Measurements from ENCODE around the gene CHPF2. TPM values are rescaled to one million over a fixed set of nuclear protein-coding genes. Genes with fewer than 3 reads are reported as not detected.

Gene CHPF2
- total RNA-seq, 1 experiment from 2014 or later = 19.5 TPM

DNA sequence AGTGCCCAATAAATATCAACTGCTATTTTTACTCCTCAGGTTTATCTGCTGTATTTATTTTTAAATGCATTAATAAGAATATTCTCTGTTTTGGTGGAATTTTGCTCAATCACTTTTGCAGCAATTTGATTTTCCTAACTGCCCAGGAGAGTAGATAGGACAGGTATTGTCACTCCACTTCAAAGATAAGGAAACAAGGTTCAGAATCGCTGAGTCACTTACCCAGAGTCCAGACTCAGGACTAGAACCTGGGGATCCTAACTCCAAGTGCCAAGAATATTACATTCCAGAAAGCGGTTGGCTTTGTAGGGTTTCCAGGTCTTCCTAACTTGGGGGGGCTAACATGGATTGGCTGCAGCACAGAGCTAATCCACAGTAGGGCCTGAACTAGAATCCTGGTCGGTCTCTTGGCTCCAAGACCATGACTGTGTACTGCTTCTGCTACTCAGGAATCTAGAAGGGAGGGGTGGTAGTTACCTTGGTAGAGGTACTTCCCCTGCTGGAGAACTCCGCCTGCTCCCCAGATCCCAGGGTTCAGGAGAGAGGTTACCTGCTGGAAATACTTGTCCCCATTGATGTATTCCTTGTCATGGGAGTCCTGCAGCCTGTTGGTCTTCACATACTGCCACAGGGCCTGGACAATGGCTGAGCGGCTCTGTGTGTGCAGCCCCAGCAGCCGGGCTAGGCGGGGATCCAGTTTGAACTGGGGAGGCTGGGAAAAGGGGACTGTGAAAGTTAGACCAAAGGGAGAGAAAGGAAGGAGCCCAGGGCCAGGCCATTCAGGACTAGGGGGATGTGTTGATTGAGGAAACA is 8.9 kb downstream of the CHPF2 start (continued):
- TF ChIP-seq, protein P1, sequence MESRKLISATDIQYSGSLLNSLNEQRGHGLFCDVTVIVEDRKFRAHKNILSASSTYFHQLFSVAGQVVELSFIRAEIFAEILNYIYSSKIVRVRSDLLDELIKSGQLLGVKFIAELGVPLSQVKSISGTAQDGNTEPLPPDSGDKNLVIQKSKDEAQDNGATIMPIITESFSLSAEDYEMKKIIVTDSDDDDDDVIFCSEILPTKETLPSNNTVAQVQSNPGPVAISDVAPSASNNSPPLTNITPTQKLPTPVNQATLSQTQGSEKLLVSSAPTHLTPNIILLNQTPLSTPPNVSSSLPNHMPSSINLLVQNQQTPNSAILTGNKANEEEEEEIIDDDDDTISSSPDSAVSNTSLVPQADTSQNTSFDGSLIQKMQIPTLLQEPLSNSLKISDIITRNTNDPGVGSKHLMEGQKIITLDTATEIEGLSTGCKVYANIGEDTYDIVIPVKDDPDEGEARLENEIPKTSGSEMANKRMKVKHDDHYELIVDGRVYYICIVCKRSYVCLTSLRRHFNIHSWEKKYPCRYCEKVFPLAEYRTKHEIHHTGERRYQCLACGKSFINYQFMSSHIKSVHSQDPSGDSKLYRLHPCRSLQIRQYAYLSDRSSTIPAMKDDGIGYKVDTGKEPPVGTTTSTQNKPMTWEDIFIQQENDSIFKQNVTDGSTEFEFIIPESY (IDR thresholded peaks at IDR 0.05; ENCODE audit: extremely low read depth, insufficient replicate concordance, low read length) = no peak

DNA sequence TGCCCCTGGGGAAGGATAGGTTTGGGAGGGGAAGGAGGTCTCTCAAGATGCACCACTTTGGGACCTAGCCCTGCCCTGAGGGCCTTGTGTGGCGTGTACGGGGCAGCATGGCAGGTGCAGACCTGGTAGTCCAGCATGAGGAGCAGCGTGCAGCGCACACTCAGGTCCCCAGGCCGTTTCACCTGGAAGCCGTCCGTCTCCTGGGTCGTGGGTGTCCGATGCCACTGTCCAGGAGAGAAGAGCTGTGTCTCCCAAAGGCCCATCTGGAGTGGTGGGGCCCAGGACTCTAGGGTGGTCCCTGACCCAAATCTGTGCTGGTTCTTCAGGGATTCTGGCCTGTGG is 9.4 kb downstream of the CHPF2 start:
- H4K20me1 ChIP-seq (ENCODE audit: insufficient read depth) = no peaks in the 10 kb centered on the region
- intact Hi-C loops (cut with micrococcal nuclease) = loop anchor here (10.0 kb wide), 1 partner anchor 117 kb away; no protein-coding TSS in a partner anchor
- no peaks in the 10 kb centered on the region for H3K27me3 ChIP-seq (ENCODE audit: insufficient read depth, low read length)
- ChIA-PET POLR2A (no interaction called here), RAD21 (ENCODE audit: low non-redundant PET in 1 of 2, low total read pairs in 2 of 2, uncharacterized antibody in 2 of 2, unreplicated experiment in 2 of 2) (no interaction called here), CTCF (no interaction called here)
- H3K79me2 ChIP-seq (ENCODE audit: insufficient read depth, low read length) = no peaks in the 10 kb centered on the region; the same call in 1 of the 2 replicates
- H2AFZ ChIP-seq (ENCODE audit: low read depth, low read length, poor library complexity, severe bottlenecking) = no peak overlapping the region
- no peak overlapping the region for H3K4me3 ChIP-seq (replicated peaks in 1 of 2; ENCODE audit: low read depth in 1 of 2, low read length in 2 of 2)
- TF ChIP-seq FOSL1 (IDR thresholded peaks at IDR 0.05; ENCODE audit: low read depth) = no peak
- TF ChIP-seq, protein P1 (IDR thresholded peaks at IDR 0.05; ENCODE audit: extremely low read depth, insufficient replicate concordance, low read length) = no peak
- no peak for TF ChIP-seq JUND (IDR thresholded peaks at IDR 0.05)
- TF ChIP-seq POLR2A (IDR thresholded peaks at IDR 0.05; ENCODE audit: borderline replicate concordance, extremely low read depth, insufficient read depth, insufficient read length) = no peak
- TF ChIP-seq ELF1 (IDR thresholded peaks at IDR 0.05; ENCODE audit: borderline replicate concordance, low read depth) = no peak
- no peak for TF ChIP-seq RAD21 (IDR thresholded peaks at IDR 0.05; ENCODE audit: low read depth)
- no peak for TF ChIP-seq CEBPB (IDR thresholded peaks at IDR 0.05; ENCODE audit: low read depth)
- no peak for TF ChIP-seq SP1 (IDR thresholded peaks at IDR 0.05; ENCODE audit: low read depth)
- no peak overlapping the region for H3K9ac ChIP-seq (ENCODE audit: low read length)
- no peak overlapping the region for H3K4me2 ChIP-seq (ENCODE audit: low read length)
- no TSS peak for BruUV-seq (replicated peaks)
- ATAC-seq (no peak), DNase-seq (ENCODE audit: low read depth, low spot score) (no peak)
- no peak overlapping the region for H3K27ac ChIP-seq (ENCODE audit: low read depth, low read length)
- peaks cover 7 to 26% of the 10 kb centered on the region in 2 experiments for H3K4me1 ChIP-seq (ENCODE audit: control insufficient read depth in 1 of 2, insufficient read depth in 2 of 2, low read length in 2 of 2)
- H3K9me2 ChIP-seq (ENCODE audit: insufficient read depth) = no peaks in the 10 kb centered on the region
- no peaks in the 10 kb centered on the region for H3K9me3 ChIP-seq (ENCODE audit: control insufficient read depth in 1 of 2, insufficient read depth in 1 of 2, low read depth in 1 of 2, low read length in 2 of 2)
- H3K36me3 ChIP-seq (ENCODE audit: control insufficient read depth in 1 of 2, insufficient read depth in 2 of 2, low read length in 2 of 2) = peaks cover 12 to 27% of the 10 kb centered on the region in 2 experiments; a peak in 3 of 4 replicates

Data from HCT116 (cell line).